ENCODE measurements around the gene SPATS2.

The SPATS2 gene

GRCh38 chr12:49543914-49544815 is 176.9 kb downstream of the SPATS2 start:
- no peak for DNase-seq (ENCODE audit: low read depth in 2 of 2)
- no peak for TF ChIP-seq CTCF (IDR thresholded peaks at IDR 0.05; ENCODE audit: low read depth, low read length)
- no peak overlapping the region for H3K4me3 ChIP-seq (replicated peaks in 1 of 2; ENCODE audit: low read depth in 2 of 2, low read length in 2 of 2)

- TF ChIP-seq CTCF (IDR thresholded peaks at IDR 0.05; ENCODE audit: low read depth, low read length): no peak
- no peak for DNase-seq (ENCODE audit: low read depth in 2 of 2)
- H3K4me3 ChIP-seq (replicated peaks in 1 of 2; ENCODE audit: low read depth in 2 of 2, low read length in 2 of 2): no peak overlapping the region
Measured at GRCh38 chr12:49545815-49546214, 178.6 kb downstream of the SPATS2 start.

- DNase-seq (ENCODE audit: low read depth in 2 of 2): no peak
Measured at GRCh38 chr12:49546481-49546880, 179.2 kb downstream of the SPATS2 start.

GRCh38 chr12:49547090-49547690 is 179.9 kb downstream of the SPATS2 start:
- no peak overlapping the region for H3K4me3 ChIP-seq (replicated peaks in 1 of 2; ENCODE audit: low read depth in 2 of 2, low read length in 2 of 2)
- no peak for DNase-seq (ENCODE audit: low read depth in 2 of 2)
- no peak for TF ChIP-seq CTCF (IDR thresholded peaks at IDR 0.05; ENCODE audit: low read depth, low read length)

More at GRCh38 chr12:49546481-49546880, 179.2 kb downstream of the SPATS2 start:
- H3K4me3 ChIP-seq (replicated peaks in 1 of 2; ENCODE audit: low read depth in 2 of 2, low read length in 2 of 2): no peak overlapping the region
- TF ChIP-seq CTCF (IDR thresholded peaks at IDR 0.05; ENCODE audit: low read depth, low read length): no peak

- no peak overlapping the region for H3K4me3 ChIP-seq (replicated peaks in 1 of 2; ENCODE audit: low read depth in 2 of 2, low read length in 2 of 2)
- DNase-seq (ENCODE audit: low read depth in 2 of 2): no peak
- TF ChIP-seq CTCF (IDR thresholded peaks at IDR 0.05; ENCODE audit: low read depth, low read length): no peak
Measured at GRCh38 chr12:49548481-49548821, 181.2 kb downstream of the SPATS2 start.

GRCh38 chr12:49548822-49549648 is 181.8 kb downstream of the SPATS2 start:
- peak; percentile 34 for TF ChIP-seq CTCF (IDR thresholded peaks at IDR 0.05; ENCODE audit: low read depth, low read length)
- peak overlapping the region; percentile 22 to 28 for H3K4me3 ChIP-seq (replicated peaks in 1 of 2; ENCODE audit: low read depth in 2 of 2, low read length in 2 of 2)
- DNase-seq (ENCODE audit: low read depth in 2 of 2): peak; percentile 16 to 21
